Inflammatory macrophage treated with lipopolysaccharide for 1 hour (primary cell): ENCODE measurements around the gene GCH1.

Experiments used
- DNase-seq, 2 donors: peaks; one replicate each; pipeline ENCODE4 v3.0.0-alpha.2; 2020 to 2022

The GCH1 gene

DNA sequence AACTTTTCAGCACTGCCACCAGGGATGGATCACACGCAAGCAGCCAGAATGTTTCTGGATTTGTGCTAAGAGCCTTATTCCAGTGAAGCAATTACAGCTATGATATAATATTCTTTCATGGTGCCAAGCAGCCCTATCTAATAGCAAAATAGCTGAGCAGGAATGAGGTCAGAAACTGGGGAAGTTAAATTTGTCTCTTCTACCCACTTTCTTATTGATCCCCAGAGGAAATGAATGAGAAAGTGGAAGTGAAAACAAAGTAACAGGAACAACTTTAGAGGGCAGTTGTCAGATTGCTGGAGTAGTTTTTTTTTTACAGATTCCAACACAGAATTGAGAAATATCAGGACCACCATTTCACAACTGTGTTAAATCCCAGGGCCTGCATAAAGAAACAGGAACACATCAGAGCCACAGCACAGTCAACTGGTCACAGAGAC lies 44.8 kb downstream of the GCH1 start:
- peak; percentile 91 to 93 for DNase-seq

DNA sequence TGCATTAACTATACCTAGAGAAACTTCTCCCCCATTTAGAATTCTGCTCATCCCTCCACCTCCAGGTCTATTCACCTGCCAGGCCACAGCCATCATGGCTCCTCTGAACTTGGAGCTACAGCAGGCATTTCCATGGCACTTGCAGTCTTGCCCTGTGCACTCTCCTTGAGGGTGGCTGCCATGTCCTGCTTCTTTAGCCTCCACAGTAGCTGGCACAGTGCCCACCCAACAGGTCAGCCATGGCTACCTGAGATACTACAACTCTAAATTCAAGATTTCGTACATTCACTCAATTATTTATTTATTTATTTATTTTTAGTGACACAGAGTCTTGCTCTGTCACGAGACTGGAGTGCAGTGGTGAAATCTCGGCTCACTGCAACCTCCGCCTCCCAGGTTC lies 46.5 kb downstream of the GCH1 start:
- DNase-seq = no peak

DNA sequence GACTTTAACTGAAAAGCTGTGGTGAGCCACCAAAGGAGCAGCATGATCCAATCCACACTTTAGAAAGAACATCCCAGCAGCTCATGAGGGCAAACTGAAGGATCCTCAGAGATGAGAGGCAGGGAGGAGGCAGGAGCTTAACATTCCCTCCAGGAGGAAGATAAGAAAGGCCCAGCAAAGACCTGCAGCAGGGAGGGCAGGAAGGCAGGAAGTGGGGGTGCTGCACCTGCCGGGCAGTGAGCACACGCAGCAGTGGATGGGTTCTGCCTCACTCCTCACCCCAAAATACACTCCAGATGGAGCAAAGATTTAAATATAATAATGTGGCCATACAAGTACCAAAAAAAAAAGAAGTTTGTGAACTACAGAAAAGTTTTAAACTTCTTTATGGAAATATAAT lies 48.4 kb downstream of the GCH1 start:
- DNase-seq = no peak

DNA sequence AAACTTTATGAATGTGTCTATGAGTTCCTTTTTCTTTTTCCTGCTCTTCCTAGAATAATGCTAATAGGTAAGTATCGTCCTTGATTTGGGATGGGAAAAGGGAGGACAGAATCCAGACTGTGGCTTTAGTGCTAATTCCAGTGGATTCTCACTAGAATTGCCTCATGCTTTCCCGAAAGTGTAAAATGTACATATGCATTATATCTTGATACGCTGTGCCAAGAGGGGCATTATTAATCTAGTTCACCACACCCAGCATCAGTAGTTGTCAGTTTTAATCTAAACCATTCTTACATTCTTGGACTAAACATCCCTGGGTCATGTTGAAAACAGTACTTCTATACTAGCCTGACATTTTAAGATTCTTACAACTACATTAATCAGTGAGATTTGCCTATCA lies 49.3 kb downstream of the GCH1 start:
- no peak for DNase-seq

DNA sequence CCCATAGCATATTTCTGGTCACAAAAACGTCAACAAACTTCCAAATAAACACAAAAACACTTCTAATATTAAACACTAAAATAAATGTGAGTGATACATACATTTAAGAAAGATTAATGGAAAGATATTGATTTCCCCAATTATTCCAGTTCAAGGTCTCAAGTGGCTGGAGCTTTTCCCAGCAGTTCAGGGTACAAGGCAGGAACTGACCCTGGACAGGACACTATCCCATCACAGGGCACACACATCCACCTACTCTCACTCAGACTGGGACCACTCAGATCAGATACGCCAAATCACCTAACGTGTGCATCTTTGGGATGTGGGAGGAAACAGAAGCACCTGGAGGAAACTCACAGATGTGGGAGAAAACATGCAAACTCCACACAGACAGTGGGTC lies 50.4 kb downstream of the GCH1 start:
- DNase-seq = no peak

DNA sequence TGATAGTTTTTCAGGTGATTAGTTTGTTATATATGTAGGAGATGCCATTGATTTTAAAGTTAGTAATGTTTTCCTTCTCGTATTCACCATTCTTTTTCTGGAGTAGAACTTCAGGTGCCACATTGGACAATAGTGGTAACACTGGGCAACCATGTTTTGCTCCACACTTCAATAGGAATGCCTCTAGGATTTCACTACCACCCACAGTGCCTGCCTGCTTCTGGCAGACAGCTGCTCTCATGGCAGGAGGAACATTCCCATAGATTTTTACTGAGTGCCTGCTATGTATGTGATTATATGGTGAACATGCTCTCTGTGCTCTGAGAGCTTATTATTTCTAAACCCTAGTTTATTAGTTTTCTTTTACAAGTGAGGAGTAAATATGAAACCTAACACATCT lies 53.7 kb downstream of the GCH1 start:
- DNase-seq = no peak

DNA sequence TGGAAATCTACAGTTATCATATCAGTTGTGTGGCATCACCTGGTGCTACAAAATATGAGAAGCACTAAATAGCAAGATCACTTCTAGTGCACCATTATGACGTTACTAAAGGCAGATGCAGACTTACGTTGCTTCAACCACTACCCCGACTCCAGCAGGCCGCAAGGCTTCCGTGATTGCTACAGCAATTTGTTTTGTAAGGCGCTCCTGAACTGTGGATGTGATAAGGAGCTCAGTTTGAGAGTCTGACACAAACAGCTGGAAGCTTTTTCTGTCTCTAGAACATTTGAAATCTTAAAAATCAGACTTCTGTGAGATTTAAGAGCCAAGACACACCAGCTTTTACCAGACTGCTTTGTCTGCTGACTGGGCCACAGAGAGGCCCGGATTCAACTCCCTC lies 57.0 kb downstream of the GCH1 start:
- DNase-seq = no peak

DNA sequence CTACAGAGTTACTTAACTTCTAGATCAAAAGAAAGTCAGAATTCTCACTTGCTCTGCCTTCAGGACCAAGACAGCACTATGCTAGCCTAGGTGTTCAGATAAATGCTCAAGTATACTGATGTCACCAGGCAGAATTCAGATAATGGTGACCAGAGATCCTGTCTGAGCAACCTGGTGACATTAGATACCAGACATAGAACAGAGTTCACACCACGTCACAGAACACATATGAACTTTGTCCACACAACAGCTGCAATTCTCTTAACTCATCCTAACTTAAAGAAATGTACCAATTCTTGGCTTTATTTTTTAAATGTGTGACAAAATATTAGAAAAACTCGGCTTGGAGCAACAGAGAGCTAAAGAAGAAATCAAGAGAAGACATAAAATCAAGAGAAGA lies 58.1 kb downstream of the GCH1 start:
- DNase-seq = no peak

DNA sequence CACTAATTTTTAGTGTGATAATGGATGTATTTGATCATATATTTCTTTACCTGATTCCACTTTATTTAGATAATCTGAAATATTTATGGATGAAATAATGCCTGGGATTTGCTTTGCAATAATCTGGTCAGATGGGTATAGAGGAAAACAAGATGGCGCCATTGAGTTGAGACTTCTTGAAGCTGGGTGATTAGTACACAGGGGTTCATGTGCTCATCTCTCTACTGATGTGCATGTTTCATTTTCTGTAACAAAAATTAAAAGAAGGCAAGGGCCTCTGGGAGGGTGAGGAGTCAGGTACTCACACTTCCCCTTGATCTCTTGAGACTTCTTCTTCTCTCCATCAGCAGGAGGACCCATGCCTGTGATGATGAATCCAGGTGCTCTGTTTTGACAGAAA lies 61.8 kb downstream of the GCH1 start:
- DNase-seq = no peak

DNA sequence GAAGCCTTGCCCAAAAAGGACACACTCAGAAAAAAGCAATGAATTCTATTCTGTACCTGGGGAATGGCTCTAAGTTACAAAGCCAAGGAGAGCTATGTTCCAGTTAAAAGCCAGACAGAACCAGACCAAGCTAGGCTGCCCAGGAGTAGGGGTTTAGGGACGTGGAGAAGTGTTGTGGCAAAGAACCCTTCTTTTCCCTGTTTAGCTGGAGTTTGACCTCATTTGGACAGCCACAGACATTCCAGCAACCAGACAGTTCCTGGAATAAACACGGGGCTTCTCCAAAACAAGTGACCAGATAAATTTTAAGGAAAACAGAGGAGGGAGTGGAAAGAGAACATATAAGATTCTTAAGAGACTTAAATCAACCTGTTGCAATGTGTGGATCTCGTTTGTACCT lies 62.3 kb downstream of the GCH1 start:
- DNase-seq = no peak

DNA sequence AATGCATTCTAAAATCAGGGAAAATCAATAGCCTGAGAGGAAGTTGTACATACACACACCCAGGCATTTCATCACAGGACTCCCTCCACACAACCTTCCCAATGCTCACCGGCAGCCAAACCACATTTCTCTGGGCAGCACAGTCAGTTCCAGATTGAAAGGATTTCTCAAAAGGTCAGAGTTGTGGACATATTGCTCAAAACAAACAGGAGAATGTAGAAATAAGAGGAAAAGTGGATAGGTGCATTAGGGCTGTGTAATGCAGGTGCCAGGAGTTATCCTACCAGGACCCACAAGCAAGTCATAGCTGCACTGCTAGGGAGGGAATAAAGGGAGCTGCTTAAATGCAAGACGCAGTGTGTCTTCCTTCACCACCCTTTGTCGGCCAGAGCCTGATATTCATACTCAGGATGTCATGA lies 62.9 kb downstream of the GCH1 start:
- no peak for DNase-seq

DNA sequence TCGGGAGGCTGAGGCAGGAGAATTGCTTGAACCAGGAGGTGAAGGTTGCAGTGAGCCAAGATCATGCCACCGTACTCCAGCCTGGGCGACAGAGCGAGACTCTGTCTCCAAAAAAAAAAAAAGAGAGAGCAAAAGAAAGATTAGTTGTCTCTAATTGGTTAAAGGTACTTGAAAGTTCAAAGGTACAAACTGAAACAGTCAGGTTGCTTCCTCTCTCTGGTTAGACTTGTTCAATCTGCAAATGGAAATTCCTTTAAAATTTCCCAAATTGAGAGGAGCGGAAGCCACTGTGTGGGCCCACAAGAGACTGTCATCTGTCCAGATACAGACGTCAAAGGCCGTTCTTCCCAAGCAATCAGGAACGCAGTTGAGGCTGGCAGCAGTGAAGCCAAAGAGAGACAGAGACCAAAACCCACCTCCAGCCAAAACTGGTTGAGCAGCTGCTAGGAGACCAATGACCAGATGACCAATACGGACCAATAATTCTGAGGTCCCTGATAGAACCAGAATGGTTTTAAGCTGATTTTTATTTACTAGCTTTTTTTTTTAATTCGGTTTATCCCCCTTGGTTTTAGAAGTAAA lies 63.6 kb downstream of the GCH1 start:
- no peak for DNase-seq

DNA sequence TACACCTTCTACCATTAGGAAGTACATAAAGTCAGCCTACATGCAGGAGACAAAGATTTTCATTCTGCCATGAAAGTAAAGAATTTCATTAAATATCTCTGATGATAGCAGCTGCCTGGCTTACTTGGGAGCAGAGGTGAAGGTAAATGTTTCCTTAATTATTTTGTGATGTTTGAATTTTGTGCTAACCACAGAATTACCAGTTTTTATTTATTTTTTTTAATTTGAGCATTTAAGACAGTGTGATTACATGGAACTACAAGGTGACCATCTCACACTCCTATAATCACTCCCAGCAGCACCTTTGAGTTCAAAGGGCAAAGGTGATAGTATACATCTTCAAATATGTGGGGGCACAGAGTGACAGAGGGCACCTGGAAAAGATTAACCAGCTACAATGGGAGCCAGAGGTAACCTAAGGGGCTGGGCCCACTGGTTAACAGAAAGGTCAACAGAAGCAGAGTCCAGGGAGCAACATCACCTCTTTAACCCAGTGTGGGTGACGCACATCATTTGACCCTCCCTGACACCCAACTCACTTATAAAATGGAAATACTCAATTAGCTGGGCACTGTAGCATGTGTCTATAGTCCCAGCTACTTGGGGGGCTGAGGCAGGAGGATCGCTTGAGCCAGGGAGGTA lies 65.0 kb downstream of the GCH1 start:
- no peak for DNase-seq

DNA sequence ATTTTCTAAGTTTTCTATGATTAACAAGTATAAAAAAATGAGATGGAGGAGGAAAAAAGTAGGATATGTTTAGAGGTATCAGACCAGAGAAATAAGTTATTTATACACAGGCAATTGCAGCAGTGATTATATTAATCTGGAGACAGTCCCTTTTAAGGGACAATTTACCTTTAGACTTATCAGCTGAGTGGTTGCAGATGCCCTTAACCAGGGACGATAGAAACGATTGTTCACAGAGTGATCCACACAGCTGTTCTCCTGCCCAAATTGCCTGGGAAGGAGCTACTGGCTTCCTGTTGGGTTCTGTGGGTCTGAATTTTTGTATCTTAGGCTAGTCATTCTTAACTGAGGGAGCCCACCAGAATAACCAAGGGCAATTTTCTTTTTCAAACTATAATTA lies 66.4 kb downstream of the GCH1 start:
- DNase-seq = no peak

DNA sequence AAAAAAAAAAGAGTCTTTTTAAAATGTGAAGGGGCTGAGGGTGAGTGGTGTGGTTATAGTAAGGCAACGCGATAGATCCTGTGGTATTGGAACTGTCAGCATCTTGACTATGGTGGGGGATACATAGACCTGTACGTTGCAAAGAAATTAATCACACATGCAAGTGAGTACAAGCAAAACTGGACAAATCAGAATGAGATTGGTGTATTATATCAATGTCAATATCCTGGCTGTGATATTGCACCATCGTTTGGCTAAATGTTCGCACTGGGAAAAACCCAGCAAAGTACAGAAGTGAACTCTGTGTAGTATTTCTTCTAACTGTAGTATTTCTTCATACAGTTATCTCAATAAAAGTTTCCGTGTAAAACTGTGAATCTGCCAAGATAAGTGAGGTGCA lies 67.9 kb downstream of the GCH1 start:
- no peak for DNase-seq

DNA sequence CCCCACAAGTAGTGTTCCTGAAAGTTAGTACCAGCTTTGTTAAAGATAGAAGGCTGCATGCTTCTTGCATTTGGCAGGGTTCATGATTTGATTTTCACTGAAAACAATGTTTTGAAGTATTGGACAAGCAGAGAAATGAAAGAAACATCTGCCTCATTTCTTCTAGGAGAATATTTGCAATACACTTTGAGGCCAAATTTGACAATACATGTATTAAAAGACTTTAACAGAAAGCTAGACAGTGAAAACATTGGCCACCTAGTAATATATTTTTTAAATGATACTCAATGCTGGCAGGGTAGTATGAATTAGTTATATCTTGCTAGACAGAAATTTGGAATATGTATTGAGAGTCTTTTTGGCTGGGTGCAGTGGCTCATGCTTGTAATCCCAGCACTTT lies 68.5 kb downstream of the GCH1 start:
- DNase-seq = no peak

DNA sequence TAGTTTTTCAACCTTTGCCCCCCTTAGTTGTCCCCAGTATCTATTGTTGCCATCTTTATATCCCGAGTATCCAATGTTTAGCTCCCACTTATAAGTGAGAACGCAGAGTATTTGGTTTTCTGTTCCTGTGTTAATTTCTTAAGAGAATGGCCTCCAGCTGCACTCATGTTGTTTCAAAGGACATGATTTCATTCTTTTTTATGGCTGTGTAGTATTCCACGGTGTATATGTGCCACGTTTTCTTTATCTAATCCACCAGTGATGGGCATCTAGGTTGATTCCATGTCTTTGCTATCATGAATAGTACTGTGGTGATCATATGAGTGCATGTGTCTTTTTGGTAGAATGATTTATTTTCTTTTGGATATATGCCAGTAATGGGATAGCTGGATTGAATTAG lies 72.0 kb downstream of the GCH1 start:
- no peak for DNase-seq

DNA sequence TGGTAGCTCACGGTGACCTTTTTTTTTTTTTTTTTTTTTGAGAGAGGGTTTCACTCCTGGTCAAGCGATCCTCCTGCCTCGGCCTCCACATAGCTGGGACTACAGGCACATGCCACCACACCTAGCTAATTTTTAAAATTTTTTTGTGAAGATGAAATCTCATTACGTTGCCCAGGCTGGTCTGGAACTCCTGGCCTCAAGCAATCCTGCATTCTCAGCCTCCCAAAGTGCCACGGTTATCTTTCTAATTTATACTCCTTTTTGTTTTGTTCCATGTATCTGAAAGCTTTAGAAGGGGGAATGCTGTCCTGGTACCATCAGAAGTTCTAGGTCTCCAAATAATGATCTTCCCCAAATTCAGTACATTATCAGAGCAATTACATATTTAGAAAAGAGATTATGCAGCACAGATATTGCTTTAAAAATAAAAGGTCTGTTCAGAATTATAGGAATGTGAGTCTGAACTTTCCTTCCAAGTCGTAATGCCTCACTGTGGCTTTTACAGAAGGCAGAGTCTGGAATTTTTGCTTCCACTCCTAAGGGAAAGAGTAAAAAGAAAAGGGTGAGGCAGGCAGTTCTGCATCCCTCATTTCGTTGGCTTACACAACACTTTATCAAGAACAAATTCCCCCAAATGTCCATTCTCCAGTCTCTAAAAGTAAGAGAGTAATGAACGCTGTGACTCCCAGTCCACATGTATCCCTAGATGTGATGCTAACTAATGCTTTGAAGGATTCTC lies 73.0 kb downstream of the GCH1 start:
- DNase-seq = no peak

DNA sequence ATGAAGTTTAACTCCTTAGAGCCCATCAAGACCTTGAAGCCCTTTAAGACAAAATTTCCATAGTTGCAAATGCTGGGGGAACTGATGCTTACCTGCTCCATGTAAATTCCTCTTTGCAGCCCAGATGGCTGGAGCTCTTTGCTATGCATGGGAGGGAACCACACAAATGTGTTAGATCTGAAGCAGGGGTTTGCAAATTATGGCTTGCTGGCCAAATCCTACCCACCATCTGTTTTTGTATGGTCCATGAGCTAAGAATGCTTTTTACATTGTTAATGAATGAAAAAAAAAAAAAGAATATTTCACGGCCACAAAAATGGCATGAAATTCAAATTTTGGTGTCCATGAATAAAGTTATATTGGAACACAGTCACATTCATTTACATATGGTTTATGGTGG lies 74.6 kb downstream of the GCH1 start:
- DNase-seq = no peak

DNA sequence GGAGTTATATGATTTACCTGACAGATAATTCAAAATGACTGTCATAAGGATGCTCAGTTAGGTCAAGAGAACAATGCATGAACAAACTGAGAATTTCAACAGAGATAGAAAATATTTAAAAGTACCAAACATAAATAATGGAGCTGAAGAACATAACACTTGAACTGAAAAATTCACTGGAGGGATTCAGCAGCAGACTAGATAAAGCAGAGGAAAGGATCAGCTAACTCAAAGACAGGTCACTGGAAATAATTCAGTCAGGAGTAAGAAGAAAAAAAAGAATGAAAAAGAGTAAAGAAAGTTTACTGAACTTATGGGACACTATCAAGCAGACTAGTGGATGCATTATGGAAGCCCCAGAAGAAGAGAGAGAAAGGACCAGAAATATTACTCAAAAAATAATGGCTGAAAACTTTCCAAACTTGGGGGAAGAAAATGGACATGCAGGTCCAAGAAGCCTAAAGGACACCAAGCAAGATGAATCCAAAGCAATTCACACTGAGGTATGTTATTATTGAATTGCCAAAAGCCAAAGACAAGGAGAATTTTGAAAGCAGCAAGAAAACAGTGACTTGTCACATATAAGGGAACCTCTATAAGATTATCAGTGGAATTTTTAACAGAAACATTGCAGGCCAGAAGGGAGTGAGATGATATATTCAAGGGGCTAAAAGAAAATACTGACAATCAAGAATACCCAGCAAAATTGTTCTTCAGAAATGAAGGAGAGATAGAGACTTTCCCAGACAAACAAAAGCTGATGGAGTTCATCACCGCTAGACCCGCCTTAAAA lies 78.7 kb downstream of the GCH1 start:
- DNase-seq = no peak

DNA sequence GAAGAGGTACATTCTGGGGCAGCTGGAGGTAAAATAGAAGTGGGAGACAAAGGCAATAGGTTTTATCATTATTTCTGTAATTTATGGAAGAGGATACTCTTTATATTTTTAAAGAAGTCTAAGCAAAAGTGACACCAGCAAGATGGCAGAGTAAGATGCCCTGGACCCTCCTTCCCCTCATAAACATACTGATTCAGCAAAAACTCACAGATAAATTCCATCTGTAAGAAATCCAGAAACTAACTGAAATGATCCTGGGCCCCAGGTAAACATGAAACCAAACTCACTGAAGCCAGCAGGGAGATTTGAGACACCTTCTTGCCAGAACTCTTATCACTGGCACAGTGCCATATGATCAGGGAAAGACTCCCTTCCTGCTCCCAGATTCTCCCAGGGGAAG lies 79.9 kb downstream of the GCH1 start:
- no peak for DNase-seq

DNA sequence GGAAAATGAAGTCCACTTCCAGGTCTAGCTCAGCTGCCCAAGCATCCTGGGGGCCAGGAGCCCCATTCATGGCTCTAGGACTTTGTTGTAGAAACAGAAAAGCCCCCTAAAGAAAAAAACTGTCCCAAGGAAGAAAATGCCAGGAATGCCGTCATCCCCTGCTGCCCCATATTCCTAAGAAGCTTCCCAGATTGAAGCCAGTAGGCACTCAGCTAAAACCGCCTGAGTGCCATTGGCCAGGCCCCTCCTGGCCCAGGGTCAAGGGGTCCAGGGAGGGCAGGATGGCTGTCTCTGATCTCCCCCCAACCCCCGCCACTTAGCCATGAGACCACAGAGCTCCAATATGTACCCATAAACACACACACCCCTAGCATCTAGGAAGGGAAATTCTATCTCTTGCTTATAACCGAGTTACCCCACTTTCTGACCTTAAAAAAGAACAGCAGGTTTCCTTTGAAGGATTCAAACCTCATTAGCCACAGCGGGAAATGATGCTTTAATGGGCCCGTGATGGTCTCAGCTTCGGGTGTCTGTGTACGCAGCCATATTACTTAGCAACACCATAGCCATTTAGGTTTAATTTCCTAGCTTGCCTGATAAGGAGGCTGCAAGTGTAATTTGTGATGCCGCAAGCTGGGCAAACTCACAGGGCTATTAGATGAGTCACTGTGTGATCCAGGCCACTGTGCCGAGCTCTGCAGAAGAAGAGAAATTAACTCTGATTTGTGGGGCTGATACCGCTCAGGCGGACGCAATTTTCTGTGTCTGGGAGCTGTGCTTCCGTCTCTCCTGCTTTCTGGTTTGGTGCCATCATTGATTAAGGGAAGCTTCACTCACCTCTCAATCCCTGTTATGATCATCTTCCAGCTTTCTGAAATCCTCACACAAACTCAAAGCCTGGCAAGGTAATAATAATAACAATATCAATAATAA lies 84.2 kb downstream of the GCH1 start:
- DNase-seq = no peak

DNA sequence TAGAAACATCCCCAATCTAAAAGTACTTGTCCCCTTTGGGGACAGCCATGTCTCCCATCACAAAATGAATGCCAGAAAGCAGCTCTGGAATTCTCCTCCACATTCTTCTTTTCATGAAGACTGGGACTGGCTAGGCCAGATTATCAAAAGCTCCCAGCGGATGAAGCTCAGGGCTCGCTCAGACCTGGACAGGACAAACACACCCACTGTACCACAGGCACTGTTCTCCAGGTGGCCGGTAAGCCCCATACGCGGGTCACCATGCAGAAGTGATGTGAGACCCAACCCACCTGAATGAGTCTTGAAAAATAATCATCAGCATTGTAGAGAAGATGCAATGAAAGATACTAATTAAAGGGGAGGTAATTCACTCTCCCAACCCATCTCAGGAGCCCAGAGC lies 85.1 kb downstream of the GCH1 start:
- no peak for DNase-seq
